HG03521 (cell line): ENCODE results near the gene CXCL16.

ENCODE experiments used
- ATAC-seq: cut with Tn5 transposase; IDR thresholded peaks from one replicate; pipeline ENCODE4 v1.9.1; 2021; ENCODE audit warnings: mild to moderate bottlenecking, moderate library complexity; ENCODE audit not compliant: unreplicated experiment

The CXCL16 gene, protein sequence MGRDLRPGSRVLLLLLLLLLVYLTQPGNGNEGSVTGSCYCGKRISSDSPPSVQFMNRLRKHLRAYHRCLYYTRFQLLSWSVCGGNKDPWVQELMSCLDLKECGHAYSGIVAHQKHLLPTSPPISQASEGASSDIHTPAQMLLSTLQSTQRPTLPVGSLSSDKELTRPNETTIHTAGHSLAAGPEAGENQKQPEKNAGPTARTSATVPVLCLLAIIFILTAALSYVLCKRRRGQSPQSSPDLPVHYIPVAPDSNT

DNA sequence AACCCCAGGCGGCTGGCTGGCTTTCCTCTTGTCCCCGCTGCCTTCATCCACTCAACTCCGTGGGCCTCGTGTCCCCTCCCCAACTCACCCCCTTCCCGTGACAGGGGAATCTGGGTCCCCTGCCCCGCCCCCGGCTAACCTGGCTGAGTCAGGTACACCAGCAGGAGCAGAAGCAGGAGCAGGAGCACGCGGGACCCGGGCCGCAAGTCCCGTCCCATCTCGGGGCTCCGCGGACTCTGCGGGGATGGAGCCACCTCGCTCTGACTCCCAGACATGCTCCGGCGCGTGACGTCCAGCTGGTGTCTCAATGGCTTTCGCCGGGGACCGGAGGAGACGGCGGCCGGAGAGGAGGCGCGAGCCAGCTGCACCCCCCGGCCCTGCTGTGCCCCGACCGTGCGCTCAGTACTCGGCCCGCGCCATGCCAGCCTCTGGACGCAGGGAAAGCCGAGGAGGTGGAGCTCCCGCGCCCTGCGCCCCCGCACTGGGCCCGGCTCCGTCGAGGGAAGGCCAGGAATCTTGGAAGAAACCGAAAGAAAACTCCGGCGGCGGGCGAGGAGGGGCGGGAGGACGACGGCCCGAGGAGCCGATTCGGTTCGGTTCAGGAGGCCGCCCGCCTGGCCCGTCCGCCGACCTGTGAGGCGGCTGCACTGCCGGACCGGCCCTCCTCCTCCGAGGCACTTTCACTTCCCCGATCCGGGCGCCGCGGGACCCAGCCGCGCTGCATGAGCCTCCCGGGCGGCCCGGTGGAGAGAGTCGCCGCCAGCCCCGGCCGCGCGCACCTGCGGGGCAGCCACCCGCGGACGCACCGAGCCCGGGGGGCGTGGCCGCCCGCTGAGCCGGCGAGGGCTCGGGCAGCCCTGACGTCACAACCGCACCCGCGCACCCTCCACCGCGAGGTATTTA lies at the start of gene CXCL16, which contains the start of gene ZMYND15:
Gene CXCL16, minus strand, starts transcription at position 807 of the 903 bp plus-strand sequence. Its CDS starts 589 bp downstream, at position 218.
Gene ZMYND15, plus strand, starts transcription at position 712 of the 903 bp plus-strand sequence. CDS start 716 bp downstream, outside the sequence.
- no peak for ATAC-seq

DNA sequence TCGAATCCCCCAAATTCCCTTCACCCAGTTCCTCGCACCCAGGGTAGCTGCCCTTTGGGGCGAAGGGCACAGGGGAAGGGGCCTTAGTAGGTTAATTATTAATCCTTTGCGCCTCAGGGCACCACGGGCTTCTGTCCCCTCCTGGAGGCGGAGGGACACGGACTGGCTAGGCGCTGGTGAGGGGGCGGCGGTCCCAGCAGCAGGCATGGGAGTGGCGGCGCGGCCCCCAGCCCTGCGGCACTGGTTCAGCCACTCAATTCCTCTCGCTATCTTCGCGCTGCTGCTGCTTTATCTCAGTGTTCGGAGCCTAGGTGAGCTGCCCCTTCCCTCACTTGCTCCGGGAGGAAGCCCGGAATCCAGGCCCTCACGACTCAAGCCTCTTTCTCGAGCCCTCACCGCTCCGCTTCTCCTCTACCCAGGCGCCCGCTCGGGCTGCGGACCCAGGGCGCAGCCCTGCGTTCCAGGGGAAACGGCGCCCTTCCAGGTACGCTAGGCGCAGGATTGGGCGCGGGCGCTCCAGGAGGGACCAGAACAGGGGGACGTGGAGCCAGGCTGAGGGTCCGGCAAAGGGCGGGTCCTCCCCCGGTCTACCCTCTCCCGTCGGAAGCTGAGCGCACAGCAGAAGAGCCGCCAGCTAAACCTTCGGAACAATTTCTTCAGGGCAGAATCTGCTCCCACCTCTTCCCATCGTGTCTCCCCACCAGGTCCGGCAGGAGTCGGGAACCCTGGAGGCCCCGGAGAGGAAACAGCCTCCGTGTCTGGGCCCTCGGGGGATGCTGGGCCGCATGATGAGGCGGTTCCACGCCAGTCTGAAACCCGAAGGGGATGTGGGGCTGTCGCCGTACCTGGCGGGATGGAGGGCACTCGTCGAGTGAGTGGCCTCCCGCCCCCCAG lies 49.3 kb upstream of the CXCL16 start, which contains the start of gene GLTPD2:
Gene GLTPD2, plus strand, starts transcription at position 158 of the 894 bp plus-strand sequence. Its CDS starts 48 bp downstream, at position 206.
- no peak for ATAC-seq

DNA sequence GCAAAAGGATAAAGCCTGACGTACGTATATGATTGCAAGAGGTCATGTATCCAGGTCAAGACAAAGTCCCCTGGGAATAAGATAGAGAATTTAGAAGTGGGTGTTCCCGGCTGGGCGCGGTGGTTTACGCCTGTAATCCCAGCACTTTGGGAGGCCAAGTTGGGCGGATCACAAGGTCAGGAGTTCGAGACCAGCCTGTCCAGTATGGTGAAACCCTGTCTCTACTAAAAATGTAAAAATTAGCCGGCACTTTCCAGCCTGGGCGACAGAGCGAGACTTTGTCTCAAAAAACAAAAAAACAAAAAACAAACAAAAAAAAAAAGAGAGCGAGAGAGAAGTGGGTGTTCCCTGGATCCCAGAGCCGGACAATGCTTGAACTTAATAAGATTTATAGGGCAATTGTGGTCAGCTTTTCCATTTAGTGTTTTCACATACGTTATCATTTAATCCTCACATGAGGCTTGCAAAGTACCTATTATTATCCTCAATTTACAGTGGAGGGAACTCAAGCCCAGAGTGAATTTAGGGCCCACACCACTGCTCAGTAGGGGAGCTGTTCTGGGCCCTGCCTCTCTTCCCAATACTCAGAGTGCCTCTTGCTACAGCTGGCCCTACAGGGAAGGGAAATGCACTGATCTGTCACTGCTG lies 48.6 kb upstream of the CXCL16 start:
- no peak for ATAC-seq

DNA sequence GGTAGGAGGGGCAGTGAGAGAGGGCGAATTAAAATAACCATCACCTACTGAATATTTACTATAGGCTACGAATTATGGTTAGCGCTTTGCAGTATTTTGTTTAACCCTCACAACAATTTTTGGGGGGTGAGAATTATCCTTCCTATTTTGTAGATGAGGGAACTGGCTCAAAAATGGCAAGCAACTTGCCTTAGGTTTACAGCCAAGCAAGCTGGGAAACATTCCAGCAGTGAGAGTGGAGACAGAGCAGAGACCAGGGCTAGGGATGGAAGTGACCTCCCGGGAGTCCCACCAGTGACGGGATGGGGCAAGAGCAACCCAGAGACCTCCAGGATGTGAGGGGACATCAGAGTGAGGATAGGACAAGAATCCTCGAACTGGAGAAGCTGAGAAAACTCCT lies 46.8 kb upstream of the CXCL16 start:
- ATAC-seq, result no peak

DNA sequence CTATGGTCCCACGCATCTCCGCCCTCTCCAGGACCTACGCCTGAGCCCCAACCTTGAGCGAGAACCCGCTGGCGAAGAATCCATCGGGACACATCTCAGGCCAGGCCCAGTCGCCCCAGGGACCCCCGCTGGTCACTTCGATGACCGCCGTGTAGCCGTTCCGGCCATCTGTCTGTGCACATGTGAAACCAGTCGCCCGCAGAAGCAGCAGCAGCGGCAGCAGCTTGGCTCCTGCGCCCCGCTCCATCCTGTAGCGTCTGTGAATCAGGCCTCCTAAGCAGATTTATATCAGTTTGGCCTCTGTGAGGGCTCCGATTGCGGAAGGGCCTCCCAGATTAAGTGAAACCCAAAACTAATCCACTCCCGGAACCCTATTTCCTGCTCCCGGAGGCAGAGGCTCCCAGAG lies 46.4 kb upstream of the CXCL16 start, which contains the start of gene VMO1:
Gene VMO1, minus strand, starts transcription at position 259 of the 406 bp plus-strand sequence. Its CDS starts 12 bp downstream, at position 247.
- no peak for ATAC-seq

DNA sequence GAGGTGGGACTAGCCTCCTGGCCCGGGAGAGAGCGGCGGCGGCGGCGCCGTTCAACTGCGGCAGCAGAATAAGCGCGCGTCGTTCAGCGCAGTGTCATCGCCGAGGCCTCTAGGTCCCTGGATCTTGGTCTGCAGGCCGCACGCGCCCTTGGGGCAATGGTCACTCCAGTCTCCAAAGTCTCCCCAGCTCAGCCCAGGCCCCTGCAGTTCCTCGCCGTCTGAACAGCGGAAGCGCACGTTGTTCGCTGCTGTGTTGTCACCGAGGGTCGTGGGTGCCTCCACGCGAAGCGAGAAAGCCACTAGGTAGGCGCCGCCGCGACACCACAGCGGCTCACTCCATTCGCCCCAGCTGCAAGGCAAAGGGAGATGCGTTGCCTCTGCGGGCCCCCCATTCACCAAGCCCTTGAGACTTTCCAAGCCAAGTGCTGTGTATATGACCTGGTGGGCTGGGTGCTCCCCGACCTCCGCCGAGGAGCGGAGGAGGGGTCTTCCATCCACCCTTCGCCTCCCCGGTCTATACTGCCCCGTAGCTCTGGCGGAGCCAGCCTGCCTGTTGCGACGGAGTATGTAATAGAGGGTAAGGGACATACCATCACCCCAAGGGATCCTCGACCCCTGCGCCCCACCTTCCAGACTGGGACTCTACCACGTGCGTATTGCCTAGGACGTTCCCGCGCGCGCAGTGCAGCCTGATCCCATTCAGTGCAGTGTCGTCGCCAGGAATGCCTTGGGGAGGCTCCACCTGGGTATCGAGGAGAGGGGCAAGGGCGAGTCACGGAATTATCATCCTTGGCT lies 45.8 kb upstream of the CXCL16 start:
- no peak for ATAC-seq

DNA sequence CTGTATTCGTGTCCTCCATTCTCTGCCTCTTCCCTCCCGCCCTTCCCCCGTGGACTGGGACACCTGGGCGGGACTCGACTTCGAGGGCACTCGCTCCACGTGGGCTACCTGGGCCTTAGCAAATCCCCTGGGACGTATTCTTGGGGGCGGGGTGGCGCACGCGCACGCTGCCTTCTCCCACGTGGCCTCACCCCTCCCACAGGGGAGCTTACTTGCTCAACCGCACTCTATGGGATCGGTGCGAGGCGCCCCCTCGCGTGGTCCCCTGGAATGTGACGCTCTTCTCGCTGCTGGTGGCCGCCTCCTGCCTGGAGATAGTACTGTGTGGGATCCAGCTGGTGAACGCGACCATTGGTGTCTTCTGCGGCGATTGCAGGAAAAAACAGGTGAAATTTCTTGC lies 42.9 kb upstream of the CXCL16 start:
- ATAC-seq, result no peak

DNA sequence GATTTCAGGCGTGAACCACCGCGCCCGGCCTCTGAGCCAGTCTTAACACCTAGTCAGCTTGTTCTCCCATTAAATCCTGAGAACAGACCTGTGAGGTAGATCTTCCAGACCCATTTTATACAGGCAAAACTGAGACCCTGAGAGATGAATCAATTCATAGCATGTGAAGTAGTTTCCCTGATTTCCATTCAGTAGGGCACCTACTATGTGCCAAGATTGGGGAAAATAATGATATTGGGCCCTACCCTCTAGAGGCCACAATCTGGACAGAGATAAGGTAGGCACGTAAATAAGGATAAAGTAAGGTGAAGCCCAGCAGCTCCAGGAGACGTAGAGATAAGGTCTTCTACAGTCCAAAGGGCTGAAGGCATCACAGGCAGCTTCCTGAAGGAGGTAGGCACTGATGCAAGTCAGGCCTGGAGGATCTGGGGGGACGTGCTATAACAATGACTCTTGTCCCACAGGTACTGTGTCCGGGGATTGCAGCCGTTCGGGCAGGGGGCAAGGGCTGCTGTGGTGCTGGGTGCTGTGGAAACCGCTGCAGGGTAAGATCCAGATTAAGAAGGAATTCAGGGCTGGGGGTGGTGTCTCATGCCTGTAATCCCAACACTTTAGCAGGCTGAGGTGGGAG lies 40.7 kb upstream of the CXCL16 start:
- no peak for ATAC-seq

DNA sequence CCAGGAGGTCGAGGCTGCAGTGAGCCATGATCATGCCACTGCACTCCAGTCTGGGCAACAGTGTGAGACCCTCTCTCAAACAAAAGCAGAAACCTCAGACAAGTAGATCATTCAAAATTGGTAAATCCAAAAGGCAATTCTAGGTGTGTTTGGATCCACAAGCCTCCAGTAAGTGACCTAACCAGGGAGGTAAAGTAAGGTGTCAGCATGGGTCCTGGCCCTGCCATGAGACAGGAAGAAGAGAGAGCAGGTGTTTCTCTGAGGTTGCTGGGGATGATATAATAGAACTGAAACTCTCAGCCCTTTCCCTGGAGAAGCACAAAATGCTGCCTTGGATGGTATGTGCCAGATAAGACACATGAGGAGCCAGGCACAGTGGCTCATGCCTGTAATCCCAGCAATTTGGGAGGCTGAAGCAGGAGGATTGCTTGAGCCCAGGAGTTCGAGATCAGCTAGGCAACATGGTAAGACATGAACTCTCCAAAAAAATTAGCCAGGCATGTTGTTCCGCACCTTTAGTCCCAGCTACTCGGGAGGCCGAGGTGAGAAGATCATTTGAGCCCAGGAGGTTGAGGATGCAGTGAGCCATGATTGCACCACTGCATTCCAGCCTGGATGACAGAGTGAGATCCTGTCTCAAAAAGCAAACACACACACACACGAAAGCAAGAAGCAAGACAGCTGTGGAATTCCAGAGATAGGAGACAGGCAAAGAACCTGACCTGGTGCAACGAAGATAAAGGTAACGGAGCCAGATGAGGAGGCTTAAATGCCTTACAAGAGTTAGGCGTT lies 38.4 kb upstream of the CXCL16 start:
- ATAC-seq, result no peak

DNA sequence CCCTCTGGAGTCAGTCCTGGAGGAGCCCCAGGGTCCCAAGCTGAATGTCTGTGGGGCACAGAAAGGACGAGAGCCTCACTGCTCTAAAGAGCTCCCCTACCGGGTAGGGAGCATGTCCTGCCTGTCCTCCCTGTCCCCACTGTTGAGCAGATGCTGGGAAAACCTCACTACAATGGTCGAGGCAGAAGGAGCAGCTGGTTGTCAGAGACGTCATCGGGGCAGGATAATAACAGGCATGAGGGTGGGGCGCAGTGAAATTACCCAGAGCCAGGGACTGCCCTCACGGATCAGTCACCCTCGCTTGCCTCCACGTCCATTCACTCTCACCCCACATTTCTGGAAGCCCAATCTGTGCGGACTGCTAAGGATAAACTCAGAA lies 32.5 kb upstream of the CXCL16 start:
- no peak for ATAC-seq

DNA sequence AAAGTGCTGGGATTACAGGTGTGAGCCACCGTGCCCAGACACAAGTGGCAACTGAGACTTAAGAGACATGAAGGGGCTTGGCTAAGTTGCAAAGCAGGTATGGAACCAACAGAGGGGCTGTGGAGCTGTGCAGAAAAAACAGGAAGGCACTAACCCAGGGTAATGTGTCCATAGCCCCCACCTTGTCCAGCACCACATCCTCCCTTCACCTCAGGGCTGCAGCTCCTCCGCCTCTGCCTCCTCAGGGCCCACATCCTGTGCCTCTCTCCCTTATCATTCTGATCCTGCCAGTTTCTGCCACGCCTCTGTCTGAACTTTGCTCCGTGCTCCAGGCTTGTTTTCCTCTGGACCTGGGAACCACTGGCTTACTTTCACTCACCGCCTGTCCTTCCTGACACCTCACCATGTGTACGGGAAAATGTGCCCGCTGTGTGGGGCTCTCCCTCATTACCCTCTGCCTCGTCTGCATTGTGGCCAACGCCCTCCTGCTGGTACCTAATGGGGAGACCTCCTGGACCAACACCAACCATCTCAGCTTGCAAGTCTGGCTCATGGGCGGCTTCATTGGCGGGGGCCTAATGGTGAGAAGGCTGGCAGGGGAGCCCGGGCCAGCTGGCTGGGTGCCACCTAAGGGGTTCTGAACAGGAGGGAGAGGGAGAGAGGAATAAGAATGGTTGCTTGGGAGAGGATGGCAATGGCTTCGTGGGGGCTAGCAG lies 31.9 kb upstream of the CXCL16 start, which contains the start of gene TM4SF5:
Gene TM4SF5, plus strand, starts transcription at position 368 of the 716 bp plus-strand sequence. Its CDS starts 37 bp downstream, at position 405.
- ATAC-seq, result no peak

DNA sequence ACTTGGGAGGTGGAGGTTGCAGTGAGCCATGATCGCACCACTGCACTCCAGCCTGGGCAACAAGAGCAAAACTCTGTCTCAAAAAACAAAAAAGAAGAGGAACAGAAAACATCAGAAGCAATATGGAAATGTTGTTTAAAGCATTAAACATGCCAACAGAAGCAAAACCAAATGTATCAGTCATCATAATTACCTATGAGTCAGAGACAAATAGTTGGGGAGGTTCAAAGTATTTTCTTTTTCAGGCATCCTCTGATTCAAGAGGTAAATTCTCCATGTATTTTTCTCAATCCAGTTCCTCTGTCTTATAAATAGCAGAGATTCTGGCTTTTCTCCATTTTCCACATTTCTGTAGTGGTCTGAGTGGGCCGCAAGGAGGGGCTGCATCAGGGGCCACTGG lies 29.9 kb upstream of the CXCL16 start:
- no peak for ATAC-seq

DNA sequence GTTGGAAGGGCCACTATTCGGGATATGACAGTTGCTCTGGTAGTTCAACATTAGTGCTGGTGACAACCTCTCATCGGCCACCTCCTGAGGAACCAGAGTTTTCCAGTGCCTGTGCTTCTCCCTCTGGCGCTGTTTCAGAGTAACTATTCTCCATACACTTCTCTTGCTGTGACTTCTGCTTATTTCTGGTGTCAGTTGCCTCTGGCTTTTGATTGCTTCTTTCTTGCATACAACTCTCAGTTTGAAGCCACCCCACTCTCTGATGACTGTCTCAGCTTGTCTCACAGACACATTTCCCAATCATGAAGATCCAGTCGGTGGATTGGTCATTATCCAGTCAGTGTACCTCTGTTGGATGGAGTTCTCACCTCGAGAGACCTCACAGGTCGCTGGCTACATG lies 28.6 kb upstream of the CXCL16 start:
- ATAC-seq, result no peak

DNA sequence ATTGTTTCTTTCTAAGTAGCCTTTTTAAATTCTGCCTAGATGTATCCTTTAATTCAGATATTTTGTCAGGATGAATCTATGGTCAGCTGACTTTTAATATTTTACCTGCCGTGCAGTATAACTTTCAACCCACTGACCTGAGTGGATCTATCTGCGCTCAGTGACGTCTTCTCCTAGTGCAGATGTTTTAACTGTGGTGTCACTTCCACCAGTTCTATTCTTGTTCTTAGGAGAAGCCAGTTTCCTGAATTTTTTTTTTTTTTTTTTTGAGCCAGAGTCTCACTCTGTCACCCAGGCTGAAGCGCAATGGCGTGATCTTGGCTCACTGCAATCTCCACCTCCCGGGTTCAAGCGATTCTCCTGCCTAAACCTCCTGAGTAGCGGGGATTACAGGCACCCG lies 27.0 kb upstream of the CXCL16 start:
- no peak for ATAC-seq

DNA sequence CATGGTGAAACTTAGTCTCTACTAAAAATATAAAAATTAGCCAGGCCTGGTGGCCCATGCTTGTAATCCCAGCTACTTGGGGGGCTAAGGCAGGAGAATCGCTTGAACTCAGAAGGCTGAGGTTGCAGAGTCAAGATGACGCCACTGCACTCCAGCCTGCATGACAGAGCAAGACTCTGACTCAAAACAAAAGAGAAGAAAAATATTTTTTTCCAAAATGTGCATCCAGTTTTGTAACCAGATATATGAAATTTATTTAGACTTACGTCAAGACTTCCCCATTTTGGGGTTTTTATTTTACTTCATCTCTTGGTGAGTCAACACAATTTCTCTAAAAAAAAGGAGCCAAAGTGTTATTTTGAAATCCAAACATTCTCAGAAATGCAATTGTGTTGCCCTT lies 26.5 kb upstream of the CXCL16 start:
- no peak for ATAC-seq

DNA sequence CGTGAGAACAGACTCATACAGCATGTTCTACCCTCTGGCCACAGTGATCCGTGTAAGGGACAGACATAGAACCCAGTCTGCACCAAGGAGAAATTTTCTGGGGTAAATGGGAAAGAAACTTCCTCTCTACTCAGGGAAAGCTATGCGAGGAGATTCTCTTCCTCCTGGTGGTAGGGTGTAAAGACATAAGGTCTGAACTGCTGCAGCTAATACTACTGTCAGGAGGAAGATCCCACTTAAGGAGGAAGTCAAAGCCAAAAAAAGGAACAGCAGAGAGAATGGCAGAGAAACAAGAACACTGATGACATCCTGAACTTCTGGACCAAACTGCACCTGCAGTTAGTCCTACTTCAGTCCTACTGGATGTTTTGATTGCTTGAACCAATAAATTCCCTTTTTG lies 24.9 kb upstream of the CXCL16 start:
- no peak for ATAC-seq

DNA sequence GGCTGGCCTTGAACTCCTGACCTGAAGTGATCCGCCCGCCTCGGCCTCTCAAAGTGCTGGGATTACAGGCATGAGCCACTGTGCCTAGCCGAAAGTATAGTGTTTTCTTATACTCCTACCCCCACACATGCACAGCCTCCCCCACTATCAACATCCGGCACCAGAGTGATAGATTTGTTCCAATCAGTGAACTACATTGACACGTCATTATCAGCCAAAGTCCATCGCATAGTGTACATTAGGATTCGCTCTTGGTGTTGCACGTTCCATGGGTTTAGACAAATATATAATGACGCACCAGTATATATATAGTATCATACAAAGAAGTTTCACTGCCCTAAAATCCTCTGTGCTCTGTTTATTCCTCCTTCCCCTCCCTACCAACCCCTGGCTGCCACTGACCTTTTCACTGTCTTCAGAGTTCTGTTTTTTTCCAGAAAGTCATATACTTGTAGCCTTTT lies 20.1 kb upstream of the CXCL16 start:
- no peak for ATAC-seq
